A549 (cell line): ENCODE data around the gene C1orf146.

Experiments used
- CHD2 ChIP-seq: fragments of 150-350 bp; IDR thresholded peaks from 2 replicates; pipeline ENCODE4 v1.6.1; 2014; ENCODE audit warnings: low read length; ENCODE audit not compliant: partially characterized antibody
- CTCF ChIP-seq: fragments of >200 bp; sonication (Bioruptor Twin); formaldehyde crosslinking; IDR thresholded peaks from 3 replicates; pipeline ENCODE4 v1.5.1; 2016
- EP300 ChIP-seq, 2 experiments: fragments of >200 bp; sonication (Bioruptor Twin); formaldehyde crosslinking; IDR thresholded peaks; 2 replicates in 1 of 2; 3 replicates in 1 of 2; pipeline ENCODE4 v1.6.1; 2016 to 2017
- MYC ChIP-seq: IDR thresholded peaks from 2 replicates; pipeline ENCODE4 v1.6.1; 2012; ENCODE audit warnings: mild to moderate bottlenecking, inconsistent platforms, low read length, improper control_type of control experiment, borderline replicate concordance
- NFE2L2 ChIP-seq: fragments of 150-350 bp; conservative IDR thresholded peaks from 2 replicates; pipeline ENCODE4 v1.6.1; 2014; ENCODE audit warnings: low read length
- NR3C1 ChIP-seq: fragments of >200 bp; sonication (Bioruptor Twin); formaldehyde crosslinking; IDR thresholded peaks from 3 replicates; pipeline ENCODE4 v1.6.1; 2017
- RAD21 ChIP-seq, 2 experiments: fragments of >200 bp in 1 of 2; sonication (Bioruptor Twin) in 1 of 2; formaldehyde crosslinking in 1 of 2; IDR thresholded peaks in 1 of 2; conservative IDR thresholded peaks in 1 of 2; 2 replicates in 1 of 2; 3 replicates in 1 of 2; pipeline ENCODE4 v1.6.1; 2012 to 2018; ENCODE audit warnings: inconsistent platforms in 1 of 2

- TF ChIP-seq RAD21 (conservative IDR thresholded peaks at IDR 0.05 in 1 of 2, IDR thresholded peaks at IDR 0.05 in 1 of 2) (no peak), EP300 (IDR thresholded peaks at IDR 0.05) (no peak), MYC (no peak), CHD2 (no peak), NR3C1 (no peak), NFE2L2 (no peak), CTCF (no peak)
Measured at GRCh38 chr1:92244376-92244775, 26.7 kb downstream of the C1orf146 start.
